GM19438 (cell line): ENCODE measurements around the gene RECK.
"Not testable (repeated sequence)": the region's sequence is repeated elsewhere in the genome, so short reads cannot be mapped to it uniquely, and the experiment has no call there.

Experiments used
- ATAC-seq: cut with Tn5 transposase; IDR thresholded peaks from one replicate; pipeline ENCODE4 v1.9.1; 2021; ENCODE audit warnings: low read depth; ENCODE audit not compliant: unreplicated experiment

Gene RECK

DNA sequence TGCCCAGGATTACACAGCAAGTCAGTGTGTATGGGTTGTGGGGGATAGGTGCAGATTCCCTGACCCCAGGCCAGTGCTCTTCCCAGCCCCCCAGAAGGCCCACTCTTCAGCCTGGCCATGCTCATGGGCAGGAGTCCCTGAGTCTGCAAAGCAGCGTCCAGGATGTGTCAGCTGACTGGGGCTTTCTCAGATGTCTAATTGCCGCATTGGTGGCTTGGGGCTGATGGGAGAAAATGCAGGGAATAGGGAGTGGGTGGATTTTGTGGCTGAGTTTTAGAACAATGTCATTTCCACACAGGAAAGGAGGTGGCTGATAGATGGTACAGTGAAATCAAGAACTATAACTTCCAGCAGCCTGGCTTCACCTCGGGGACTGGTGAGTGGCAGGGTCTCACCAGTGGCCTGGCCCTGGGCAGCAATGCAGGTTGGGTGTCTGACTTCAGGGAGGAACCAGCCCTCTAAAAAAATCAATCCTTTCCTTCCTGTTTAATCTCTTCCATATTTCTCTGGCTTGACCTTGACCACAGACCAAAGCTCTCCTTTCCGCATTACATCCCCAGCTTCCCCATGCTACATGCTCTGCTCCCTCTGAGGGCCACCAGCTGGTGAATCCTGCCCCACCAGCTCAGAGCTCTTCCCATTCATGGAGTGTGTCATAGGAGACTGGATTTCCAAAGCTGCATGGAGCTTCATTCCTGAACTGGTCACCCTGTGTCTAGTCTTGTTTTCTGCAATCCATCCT, 114.0 kb downstream of the RECK start:
- ATAC-seq = no peak

DNA sequence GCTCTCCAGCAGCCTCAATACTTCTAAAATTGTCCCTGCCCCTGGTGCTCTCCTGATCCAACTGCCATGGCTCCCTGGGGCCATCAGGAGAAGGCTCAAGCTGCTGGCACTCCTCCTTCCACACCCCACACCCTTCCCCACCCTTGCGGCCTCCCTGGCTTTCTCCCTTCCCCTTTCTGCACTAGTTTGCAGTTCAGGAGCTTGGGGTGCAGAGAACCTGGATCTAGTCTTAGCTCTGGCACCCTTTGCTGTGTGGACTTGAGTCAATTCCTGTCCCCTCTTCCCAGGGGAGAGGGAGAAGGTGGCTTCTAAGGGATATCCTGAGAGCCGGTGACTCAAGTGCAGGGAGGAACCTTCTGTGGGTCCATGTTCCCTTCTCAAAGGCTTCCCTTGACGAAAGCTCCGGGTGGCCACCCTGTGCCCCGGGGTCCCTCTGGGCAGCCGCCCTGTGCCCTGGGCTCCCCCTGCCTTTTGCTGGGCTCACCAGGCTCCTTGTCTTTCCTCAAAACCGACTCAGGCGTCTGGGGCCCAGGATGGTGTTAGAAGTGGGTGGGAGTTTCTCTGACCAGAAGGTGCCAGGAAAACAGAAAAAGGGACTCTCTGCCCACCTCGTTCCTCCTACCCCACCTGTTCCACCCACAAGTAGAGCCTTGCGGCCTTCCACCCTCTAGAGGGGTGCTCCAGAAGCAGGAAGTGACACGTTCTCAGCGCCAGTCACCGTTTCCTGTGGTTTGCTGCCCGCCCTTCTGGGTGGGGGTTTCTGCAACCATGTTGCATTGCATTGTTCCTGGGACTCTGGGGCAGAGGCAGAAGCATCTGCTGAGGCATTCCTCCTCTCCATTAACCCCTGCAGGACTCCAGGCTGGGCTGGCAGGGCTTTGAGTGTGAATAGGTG, 114.8 kb downstream of the RECK start:
- peak; percentile 92 for ATAC-seq

DNA sequence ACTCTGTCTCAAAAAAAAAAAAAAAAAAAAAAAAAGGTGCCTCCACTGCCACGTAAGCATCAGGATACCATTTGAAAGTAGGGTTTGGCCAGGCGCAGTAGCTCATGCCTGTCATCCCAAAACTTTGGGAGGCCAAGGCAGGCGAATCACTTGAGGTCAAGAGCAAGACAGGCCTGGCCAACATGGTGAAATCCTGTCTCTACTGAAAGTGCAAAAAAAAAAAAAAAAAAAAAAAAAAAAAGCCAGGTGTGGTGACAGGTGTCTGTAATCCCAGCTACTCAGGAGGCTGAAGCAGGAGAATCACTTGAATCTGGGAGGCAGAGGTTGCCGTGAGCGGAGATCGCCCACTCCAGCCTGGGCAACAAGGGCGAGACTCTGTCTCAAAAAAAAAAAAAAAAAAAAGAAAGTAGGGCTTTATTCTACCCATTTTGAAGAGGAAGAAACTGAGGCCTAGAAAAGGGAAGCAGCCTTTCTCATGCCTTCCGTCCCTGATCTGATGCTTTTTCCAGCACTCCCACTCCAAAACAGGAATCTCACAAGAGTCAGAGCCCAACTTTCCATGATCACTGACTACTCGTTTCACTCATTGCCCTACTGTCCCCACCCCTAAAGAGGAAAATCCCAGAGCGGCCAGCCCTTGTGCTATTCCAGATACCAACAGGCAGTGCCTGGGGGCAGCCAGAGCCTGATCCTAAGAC, 116.2 kb downstream of the RECK start:
- ATAC-seq = no peak

DNA sequence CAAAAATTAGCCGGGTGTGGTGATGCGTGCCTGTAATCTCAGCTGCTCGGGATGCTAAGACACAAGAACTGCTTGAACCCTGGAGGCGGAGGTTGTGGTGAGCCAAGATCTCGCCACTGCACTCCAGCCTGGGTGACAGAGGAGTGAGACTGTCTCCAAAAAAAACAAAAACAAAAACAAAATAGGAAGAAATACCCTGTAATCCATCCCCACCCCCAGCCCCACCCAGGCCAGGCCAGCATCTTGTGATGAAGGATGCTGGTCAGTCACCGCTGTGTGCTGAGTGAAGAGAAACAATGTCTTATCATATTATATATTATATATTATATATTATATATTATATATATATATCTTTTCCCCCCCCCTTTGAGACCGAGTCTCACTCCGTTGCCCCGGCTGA, 117.0 kb downstream of the RECK start:
- ATAC-seq = no peak

DNA sequence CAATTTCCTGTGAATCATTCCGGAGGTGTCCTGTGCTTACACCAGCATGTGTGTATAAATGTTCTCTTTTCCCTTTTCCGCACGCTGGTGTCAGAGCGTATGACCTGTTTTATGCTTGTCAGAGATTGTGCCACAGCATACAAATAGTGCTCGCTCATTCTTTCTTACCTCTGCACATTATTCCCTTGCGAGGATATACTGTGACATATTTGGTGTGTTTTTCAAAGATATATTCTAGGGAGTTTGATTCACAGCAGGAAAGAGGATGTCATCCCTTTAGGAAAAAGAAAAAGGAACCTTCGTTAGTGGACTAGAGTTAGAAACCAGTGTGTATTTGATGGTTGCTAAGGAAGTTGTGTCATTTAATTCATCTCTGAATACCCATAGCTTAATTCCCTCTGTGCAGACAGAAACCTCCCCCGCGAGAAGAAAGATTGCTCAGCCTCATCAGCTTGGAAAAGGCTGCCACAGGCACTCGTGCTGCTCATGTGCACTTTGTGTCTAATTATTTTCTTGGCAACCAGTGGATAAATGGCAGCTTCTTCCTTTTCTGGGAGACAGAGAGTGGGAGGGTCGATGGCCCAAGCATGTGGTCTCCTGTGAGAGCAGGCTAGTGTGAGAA, 117.7 kb downstream of the RECK start:
- ATAC-seq = no peak

DNA sequence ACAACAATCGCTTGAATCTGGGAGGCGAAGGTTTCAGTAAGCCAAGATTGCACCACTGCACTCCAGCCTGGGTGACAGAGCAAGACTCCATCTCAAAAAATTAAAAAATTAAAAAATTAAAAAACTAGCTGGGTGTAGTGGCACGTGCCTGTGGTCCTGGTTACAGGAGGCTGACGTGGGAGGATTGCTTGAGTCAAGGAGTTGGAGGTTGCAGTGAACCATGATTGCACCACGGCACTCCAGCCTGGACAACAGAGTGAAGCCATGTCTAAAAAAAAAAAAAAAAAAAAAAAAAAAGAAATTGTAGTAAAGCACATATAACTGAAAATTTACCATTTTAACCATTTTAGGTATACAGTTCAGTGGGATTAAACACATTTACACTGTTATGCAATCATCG, 119.4 kb downstream of the RECK start:
- no peak for ATAC-seq

DNA sequence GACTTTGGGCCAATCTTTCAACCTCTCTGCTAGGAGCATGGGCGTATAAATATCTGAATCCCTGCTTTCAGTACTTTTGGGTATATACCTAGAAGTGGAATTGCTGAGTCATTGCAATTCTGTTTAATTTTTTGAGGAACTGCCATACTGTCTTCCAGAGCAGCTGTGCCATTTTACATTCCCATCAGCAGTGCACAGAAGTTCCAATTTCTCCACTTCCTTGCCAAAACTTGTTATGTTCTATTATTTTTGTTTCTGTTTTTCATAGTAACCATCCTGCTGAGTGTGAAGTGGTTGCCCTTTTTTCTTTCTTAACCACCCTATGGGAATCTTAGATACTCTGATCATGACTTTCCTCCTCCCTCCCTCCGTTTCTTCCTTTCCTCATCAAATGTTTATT, 121.4 kb downstream of the RECK start:
- no peak for ATAC-seq

DNA sequence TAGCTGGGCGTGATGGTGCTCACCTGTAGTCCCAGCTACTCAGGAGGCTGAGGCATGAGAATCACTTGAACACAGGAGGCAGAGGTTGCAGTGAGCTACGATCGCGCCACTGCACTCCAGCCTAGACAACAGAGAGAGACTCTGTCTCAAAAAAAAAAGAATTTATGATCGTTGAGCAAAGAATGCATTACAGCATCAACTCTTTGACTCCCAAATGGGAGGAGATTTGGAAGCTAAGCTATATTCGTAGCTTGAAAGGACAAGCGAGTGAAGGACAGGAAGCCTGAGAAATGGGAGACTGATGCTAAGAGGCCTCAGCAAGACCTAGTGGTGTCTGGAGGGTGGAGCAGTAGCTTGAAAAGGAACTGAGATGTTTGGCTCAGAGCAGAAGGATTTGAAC, 122.2 kb downstream of the RECK start:
- no peak for ATAC-seq

DNA sequence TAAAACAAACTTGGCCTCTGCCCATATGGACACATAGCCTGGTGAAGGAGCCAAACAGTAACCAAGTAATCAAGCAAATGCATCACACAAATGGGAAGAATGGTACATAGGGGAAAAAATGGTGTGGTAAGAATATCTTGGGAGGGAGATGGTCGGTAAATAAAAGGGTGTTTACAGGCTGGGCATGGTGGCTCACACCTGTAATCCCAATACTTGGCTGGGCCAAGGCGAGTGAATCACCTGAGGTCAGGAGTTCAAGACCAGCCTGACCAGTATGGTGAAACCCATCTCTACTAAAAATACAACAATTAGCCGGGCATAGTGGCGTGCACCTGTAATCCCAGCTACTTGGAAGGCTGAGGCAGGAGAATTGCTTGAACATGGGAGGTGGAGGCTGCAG, 122.8 kb downstream of the RECK start:
- not testable (repeated sequence) for ATAC-seq

DNA sequence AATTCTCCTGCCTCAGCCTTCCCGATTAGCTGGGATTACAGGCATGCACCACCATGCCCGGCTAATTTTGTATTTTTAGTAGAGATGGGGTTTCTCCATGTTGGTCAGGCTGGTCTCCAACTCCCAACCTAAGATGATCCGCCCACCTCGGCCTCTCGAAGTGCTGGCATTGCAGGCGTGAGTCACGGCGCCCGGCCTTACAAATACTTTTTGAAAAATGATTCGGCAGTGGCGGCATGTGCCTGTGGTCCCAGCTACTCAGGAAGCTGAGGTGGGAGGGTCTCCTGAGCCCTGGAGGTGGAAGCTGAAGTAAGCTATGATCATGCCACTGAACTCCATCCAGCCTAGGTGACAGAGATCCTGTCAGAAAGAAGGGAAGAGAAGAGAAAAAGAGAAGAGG, 123.4 kb downstream of the RECK start:
- ATAC-seq = not testable (repeated sequence)

DNA sequence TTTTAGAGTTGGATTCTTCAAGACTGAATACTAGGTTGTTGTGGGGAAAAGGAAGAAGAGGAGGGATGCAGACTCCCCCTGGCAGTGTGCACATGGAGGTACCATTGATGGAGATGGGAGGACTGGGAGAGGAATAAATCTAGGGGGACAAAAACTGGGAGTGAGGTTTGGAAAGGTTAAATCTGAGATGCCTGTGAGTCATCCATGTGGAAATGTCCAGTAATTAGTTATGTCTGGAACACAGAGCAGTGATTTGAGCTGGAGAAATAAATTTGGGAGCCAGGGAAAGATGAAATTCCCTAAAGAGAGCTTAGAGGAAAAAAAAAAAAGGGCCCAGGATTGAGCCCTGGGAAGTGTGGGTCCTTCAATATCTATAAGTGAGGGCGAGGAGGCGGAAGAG, 124.5 kb downstream of the RECK start:
- no peak for ATAC-seq

DNA sequence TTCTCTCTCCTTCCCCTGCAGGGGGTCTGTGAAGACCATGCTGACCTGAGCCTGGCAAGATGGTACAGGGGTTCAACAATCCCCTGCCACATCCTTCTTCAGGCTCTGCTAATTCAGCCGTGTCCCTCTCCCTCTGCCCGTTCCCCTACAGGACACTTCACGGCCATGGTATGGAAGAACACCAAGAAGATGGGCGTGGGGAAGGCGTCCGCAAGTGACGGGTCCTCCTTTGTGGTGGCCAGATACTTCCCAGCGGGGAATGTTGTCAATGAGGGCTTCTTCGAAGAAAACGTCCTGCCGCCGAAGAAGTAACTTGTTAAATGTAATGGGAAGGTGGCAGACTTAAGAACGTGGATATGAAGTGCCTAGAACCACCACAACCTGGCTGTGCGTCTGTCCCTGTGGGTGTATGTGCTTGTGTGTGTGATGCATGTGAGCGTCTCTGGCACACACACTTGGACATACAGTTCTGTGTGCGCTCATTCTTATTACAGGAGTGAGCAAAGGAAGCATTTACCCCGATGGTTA, 125.6 kb downstream of the RECK start:
- no peak for ATAC-seq

DNA sequence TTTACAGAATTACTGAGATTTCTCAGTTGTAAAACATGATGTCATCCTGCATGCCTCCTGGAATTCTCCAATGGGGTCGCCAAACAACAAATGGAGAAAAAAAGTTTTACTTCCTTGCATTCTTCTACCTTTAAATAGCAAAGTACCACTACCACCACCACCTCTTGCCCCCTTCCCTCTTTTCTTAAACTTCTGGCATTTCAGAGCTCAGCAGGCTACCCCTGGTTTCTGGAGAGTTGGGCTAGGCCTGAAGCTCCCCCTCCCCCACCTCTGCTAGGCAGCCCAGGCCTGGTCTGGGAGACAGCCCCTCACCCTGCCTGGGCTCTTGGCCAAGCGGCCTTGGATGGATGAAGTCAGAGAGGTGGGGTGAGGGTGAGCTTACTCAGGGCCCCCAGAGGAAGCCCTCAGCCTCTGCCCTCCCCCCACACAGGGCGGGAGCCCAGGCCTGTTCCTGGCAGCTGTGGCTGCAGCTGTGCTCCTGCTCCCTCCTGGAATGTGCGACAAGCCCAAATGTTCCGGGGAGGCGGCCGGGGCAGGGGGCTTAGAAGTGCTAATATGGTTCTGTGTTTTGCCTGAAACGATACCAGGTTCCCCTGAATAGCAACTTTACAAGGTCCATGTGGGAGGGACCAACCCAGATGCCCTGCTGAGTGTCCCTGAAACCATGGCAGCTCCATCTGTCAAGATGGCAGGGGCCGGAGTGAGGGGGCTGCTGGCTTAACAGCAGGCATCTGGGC, 126.5 kb downstream of the RECK start:
- ATAC-seq = no peak

DNA sequence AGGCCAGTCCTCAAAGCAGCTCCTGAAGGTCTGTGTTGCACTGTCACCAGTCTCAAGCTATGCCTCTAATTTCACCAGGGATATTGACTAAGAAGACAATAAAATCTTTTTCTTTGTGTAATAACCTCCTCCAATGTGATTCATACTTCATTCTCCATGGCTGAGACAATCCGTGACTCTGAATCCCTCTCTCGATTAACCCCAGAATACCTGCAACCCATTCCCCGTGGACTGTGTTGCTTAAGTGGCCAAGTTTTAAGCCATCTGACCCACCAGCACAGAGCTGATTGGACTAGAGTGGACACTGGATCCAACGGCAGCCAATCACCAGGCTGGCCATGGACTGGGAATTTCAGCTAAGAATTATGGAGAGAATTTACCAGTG, 127.1 kb downstream of the RECK start:
- ATAC-seq = no peak

DNA sequence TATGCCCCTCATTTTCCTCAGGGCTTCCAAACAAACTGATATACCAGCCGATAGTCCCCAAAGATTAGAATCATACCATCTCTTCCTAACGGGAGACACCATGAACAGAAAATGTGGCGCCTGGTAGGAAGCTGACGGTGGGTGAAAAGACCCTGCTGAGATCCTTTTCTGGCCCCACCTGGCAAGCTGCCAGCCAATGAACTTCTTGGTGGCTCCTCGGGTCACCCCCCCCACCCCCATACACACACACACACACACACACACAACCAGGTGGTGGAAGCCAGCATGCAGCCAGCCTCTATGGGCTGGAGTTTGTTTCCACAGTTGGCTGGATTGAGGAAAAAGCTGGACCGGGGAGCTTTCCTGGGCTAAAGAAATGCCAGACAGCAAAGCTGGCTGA, 127.7 kb downstream of the RECK start:
- ATAC-seq = no peak

DNA sequence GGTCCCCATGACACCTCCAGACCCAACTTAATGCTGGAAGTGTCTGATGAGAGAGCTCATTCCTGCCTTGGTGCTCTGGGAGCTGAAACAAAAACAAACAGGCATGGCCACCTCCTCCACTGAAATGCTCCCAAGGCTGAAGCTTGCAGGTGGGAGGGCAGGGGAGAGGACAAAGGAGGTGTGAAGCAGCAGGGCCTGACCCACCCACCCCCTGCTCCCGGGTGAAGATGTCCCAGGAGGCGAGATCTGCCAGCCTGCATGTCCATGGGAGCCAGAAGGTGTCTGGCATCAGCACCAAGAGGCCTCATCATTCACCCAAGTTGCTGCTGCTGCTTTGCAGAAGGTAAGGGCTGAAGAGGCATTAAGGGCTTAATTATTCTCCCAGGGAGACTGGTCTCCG, 128.3 kb downstream of the RECK start:
- no peak for ATAC-seq

DNA sequence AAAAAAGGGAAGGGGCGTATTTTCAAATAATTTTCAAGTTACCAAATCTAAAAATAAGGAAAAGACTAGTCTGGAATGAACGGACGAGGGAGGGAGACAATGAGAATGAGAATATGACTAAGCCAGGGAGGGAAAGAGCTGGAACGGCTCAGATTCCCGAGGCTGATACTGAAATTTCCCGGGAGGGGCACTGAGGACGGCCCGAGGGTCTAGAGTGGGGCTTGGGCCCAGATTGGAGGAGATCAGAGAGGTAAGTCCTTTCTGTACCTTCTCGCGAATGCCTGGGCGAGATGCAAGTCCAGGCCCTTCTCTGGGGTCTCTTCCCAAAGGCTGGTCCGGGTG, 129.1 kb downstream of the RECK start:
- ATAC-seq = no peak

DNA sequence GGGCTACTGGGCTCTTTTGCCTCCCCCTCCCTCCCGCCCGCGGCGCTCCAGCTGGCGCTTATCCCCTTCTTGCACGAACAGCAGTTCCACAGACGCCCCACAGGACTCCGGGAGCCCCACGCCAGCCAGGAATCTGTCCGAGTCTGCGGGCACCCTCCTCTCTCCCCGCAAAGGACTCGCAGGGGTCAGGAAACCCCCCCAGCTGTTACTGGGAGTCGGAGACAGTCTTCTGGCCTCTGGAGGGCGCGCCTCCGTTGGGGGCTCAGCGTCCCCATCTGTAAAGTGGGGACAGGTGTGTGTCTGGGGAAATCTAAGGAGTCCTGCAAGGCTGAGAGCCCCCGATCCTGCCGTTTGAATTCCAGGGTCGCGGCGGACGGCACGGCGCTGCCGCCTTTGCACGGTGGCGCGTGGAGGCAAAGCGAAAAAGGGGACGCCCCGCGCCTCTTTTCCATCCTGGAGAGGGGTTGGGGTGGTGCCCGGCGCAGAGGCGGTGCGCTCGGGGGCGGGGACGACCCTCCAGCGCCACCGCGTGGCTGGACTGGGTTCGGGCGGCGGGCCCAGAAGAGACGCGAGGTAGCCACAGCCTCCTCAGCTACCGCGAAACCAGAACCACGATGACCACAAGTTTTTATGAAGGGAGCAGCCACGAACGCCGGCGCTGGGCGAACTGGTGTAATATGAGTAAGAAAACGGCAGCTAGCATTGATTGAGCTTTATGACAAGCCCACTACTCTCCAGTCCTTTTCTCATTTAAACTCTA, 129.6 kb downstream of the RECK start:
- peak; percentile 94 for ATAC-seq

DNA sequence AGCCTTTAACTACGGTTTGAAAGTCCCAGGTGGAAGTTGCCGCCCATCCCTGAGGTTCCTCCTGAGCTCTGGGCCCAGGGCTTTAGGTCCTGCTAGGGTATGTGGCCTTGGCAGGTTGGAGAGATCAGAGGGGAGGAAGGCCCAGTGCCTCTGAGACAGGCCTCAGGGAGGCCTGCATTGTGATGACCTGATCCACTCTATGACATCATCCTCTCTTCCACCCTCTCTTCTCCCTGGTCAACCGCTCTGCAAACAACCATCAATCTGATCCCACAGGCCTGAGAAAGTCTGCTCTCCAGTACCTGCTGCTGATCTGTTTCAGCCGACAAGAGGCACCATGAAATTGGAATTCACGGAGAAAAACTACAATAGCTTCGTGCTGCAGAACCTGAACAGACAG, 132.5 kb downstream of the RECK start, which contains the start of gene CCIN:
Gene CCIN, plus strand, starts transcription at position 223 of the 400 bp plus-strand sequence. Its CDS starts 115 bp downstream, at position 338.
- no peak for ATAC-seq
